ENCODE measurements around the gene CRYL1. TPM values are rescaled to one million over a fixed set of nuclear protein-coding genes. Genes with fewer than 3 reads are reported as not detected.

CRYL1 gene
- total and polyA plus RNA-seq, 2 of the 8 experiments (the other 6 are each of a cell fraction or from before 2014, with no cell fraction given), result 1.9 to 6.4 TPM

DNA sequence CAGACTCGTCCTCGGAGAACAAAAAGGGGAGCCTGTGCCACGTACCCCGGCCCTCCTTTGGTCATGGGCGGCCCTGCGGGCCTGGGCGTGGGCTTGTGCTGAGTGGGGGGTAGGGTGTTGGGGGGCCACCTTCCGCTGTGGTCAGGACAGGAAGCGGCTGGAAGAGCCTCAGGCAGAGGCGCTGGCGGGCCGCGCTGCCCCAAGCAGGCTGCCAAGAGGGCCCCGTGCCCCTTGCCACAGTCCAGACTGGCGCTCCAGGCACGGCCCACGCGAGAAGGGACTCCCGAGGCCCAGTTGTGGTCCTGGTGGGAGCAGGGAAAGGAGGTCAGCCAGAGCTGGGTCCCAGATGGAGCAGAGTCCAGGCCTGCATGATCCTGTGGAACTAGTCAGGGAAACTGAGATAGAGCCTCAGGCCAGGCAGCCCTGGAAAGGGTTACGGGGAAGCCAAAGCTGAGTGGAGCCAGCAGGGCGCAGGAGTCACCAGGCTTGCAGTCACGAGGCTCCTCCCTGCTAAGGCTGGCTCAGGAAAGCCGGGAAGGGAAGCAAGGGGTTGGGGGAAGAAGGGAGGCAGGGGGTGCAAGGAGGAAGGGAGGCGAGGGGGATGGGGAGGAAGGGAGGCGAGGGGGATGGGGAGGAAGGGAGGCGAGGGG, 135.0 kb downstream of the CRYL1 start (continued):
- no peak for TF ChIP-seq CHD7 (IDR thresholded peaks at IDR 0.05; ENCODE audit: insufficient replicate concordance, low read length)
- TF ChIP-seq, protein P1, sequence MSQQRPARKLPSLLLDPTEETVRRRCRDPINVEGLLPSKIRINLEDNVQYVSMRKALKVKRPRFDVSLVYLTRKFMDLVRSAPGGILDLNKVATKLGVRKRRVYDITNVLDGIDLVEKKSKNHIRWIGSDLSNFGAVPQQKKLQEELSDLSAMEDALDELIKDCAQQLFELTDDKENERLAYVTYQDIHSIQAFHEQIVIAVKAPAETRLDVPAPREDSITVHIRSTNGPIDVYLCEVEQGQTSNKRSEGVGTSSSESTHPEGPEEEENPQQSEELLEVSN (IDR thresholded peaks at IDR 0.05), result no peak
- no peak for TF ChIP-seq HDAC2 (IDR thresholded peaks at IDR 0.05; ENCODE audit: borderline replicate concordance in 1 of 2, low read depth in 2 of 2, low read length in 2 of 2)
- TF ChIP-seq SAP30 (IDR thresholded peaks at IDR 0.05; ENCODE audit: insufficient read depth, insufficient replicate concordance, low read length), result no peak
- TF ChIP-seq FOSL1 (IDR thresholded peaks at IDR 0.05; ENCODE audit: insufficient read depth, low read depth, low read length), result no peak
